Breast epithelium (tissue), 4 donors: ENCODE data around the gene VANGL2. TPM values are rescaled to one million over a fixed set of nuclear protein-coding genes. Genes with fewer than 3 reads are reported as not detected.

ENCODE experiments used
- DNase-seq, 2 donors: peaks; one replicate each; pipeline ENCODE4 v3.0.0-alpha.2; 2019; ENCODE audit warnings: low spot score in 2 of 2
- H3K27ac ChIP-seq, 2 donors: fragments of 200-600 bp; sonication (generic) in 1 of 2; one replicate each; pipeline ENCODE4 v1.5.1; 2016 to 2019; ENCODE audit warnings: mild to moderate bottlenecking in 1 of 2
- H3K27me3 ChIP-seq, 2 donors: fragments of 200-600 bp; sonication (generic) in 1 of 2; one replicate each; pipeline versions ENCODE4 v1.5.1 to v1.6.0; 2017 to 2019; ENCODE audit warnings: control low read depth in 1 of 2, mild to moderate bottlenecking in 1 of 2
- H3K36me3 ChIP-seq: fragments of 200-600 bp; one replicate; pipeline ENCODE4 v1.5.1; 2019
- H3K4me1 ChIP-seq, 2 donors: fragments of 200-600 bp; sonication (generic); one replicate each; pipeline ENCODE4 v1.5.1; 2016 to 2019; ENCODE audit warnings: control low read depth in 1 of 2
- H3K4me3 ChIP-seq, 3 donors: fragments of 200-600 bp; sonication (generic); 1 replicate in 2 of 3; 2 replicates in 1 of 3; pipeline ENCODE4 v1.5.1; 2016 to 2019; ENCODE audit warnings: mild to moderate bottlenecking in 3 of 3, moderate library complexity in 2 of 3
- H3K9me3 ChIP-seq, 2 donors: fragments of 200-600 bp; sonication (generic) in 1 of 2; one replicate each; pipeline ENCODE4 v1.5.1; 2016 to 2019; ENCODE audit warnings: control low read depth in 1 of 2
- CTCF ChIP-seq, 3 donors: fragments of 450-650 bp; IDR thresholded peaks; one replicate each; pipeline ENCODE4 v1.5.1; 2016 to 2017; ENCODE audit warnings: antibody characterized with exemption in 3 of 3, mild to moderate bottlenecking in 3 of 3, moderate library complexity in 3 of 3
- POLR2A ChIP-seq: fragments of 450-650 bp; IDR thresholded peaks from one replicate; pipeline ENCODE4 v1.6.1; 2016; ENCODE audit warnings: antibody characterized with exemption, mild to moderate bottlenecking, moderate library complexity
- POLR2AphosphoS5 ChIP-seq, 3 donors: sonication (generic); formaldehyde crosslinking; IDR thresholded peaks; one replicate each; pipeline ENCODE4 v1.6.1; 2017; ENCODE audit warnings: antibody characterized with exemption in 3 of 3
- intact Hi-C: fragments of 100-400 bp; cut with DNase I; formaldehyde crosslinking; loops from one replicate; pipeline ENCODE4 v1.15.1; 2023; ENCODE audit warnings: low total_unique reads
- total RNA-seq, 3 donors: library from RNA; depleted of rRNA; stranded (reverse); fragments of >200 nt; gene quantifications; one replicate each; pipeline ENCODE4 v1.1.0, GENCODE V29; 2016

Gene VANGL2
- total RNA-seq, 3 donors from 2014 or later: 0.48 to 7.6 (median 5.6) TPM

- H3K4me3 ChIP-seq: no peak overlapping the region
- H3K27me3 ChIP-seq: no peaks in the 10 kb centered on the region
- TF ChIP-seq POLR2AphosphoS5 (IDR thresholded peaks at IDR 0.05) (no peak), POLR2A (no peak), CTCF (IDR thresholded peaks at IDR 0.05) (no peak)
- H3K27ac ChIP-seq: no peak overlapping the region
- no peak for DNase-seq
- no peaks in the 10 kb centered on the region for H3K4me1 ChIP-seq
- intact Hi-C loops: no loop called here
- H3K9me3 ChIP-seq: no peaks in the 10 kb centered on the region
- H3K36me3 ChIP-seq: no peaks in the 10 kb centered on the region
Measured at GRCh38 chr1:160459056-160459455, 58.7 kb downstream of the VANGL2 start.

- no peaks in the 10 kb centered on the region for H3K27me3 ChIP-seq
- intact Hi-C loops: no loop called here
- H3K4me3 ChIP-seq: no peak overlapping the region
- DNase-seq: no peak
- no peaks in the 10 kb centered on the region for H3K9me3 ChIP-seq
- H3K36me3 ChIP-seq: no peaks in the 10 kb centered on the region
- TF ChIP-seq POLR2A (no peak), POLR2AphosphoS5 (IDR thresholded peaks at IDR 0.05) (no peak), CTCF (IDR thresholded peaks at IDR 0.05) (no peak)
- H3K27ac ChIP-seq: no peak overlapping the region
- H3K4me1 ChIP-seq: no peaks in the 10 kb centered on the region
Measured at GRCh38 chr1:160459687-160460086, 59.3 kb downstream of the VANGL2 start.

- no peak overlapping the region for H3K27ac ChIP-seq
- no peak for TF ChIP-seq POLR2AphosphoS5 (IDR thresholded peaks at IDR 0.05)
- no peak for TF ChIP-seq POLR2A
- no peak for TF ChIP-seq CTCF (IDR thresholded peaks at IDR 0.05)
- H3K4me1 ChIP-seq: no peaks in the 10 kb centered on the region
- H3K27me3 ChIP-seq: no peaks in the 10 kb centered on the region
- H3K36me3 ChIP-seq: no peaks in the 10 kb centered on the region
- intact Hi-C loops: no loop called here
- DNase-seq: no peak
- H3K4me3 ChIP-seq: no peak overlapping the region
- H3K9me3 ChIP-seq: no peaks in the 10 kb centered on the region
Measured at GRCh38 chr1:160460214-160460642, 59.9 kb downstream of the VANGL2 start.

GRCh38 chr1:160460683-160461287 is 60.4 kb downstream of the VANGL2 start:
- intact Hi-C loops: no loop called here
- Histone ChIP-seq H3K9me3 (no peaks in the 10 kb centered on the region), H3K4me1 (no peaks in the 10 kb centered on the region), H3K4me3 (no peak overlapping the region), H3K27me3 (no peaks in the 10 kb centered on the region), H3K27ac (no peak overlapping the region), H3K36me3 (no peaks in the 10 kb centered on the region)
- DNase-seq: no peak
- TF ChIP-seq POLR2AphosphoS5 (IDR thresholded peaks at IDR 0.05) (no peak), POLR2A (no peak), CTCF (IDR thresholded peaks at IDR 0.05) (no peak)

GRCh38 chr1:160465123-160465522 is 64.8 kb downstream of the VANGL2 start:
- H3K27me3 ChIP-seq: no peaks in the 10 kb centered on the region
- no peaks in the 10 kb centered on the region for H3K9me3 ChIP-seq
- TF ChIP-seq CTCF (IDR thresholded peaks at IDR 0.05) (no peak), POLR2AphosphoS5 (IDR thresholded peaks at IDR 0.05) (no peak), POLR2A (no peak)
- DNase-seq: no peak
- no peaks in the 10 kb centered on the region for H3K4me1 ChIP-seq
- no peak overlapping the region for H3K27ac ChIP-seq
- intact Hi-C loops: no loop called here
- no peaks in the 10 kb centered on the region for H3K36me3 ChIP-seq
- H3K4me3 ChIP-seq: no peak overlapping the region
